ENCODE measurements around the gene PRKAR1A. TPM values are rescaled to one million over a fixed set of nuclear protein-coding genes. Genes with fewer than 3 reads are reported as not detected.

The PRKAR1A gene
- total RNA-seq, 1 donor from 2014 or later, result 268 TPM

GRCh38 chr17:68505951-68506350, 6.3 kb upstream of the PRKAR1A start:
- Mint-ChIP-seq H3K4me3 (no peak overlapping the region), H3K4me1 (peaks cover 11% of the 10 kb centered on the region), H3K27me3 (ENCODE audit: low read depth) (peaks cover 5% of the 10 kb centered on the region), H3K27ac (no peak overlapping the region), H3K9me3 (peaks cover 6% of the 10 kb centered on the region), H3K36me3 (no peaks in the 10 kb centered on the region)
- TF ChIP-seq, protein P1, sequence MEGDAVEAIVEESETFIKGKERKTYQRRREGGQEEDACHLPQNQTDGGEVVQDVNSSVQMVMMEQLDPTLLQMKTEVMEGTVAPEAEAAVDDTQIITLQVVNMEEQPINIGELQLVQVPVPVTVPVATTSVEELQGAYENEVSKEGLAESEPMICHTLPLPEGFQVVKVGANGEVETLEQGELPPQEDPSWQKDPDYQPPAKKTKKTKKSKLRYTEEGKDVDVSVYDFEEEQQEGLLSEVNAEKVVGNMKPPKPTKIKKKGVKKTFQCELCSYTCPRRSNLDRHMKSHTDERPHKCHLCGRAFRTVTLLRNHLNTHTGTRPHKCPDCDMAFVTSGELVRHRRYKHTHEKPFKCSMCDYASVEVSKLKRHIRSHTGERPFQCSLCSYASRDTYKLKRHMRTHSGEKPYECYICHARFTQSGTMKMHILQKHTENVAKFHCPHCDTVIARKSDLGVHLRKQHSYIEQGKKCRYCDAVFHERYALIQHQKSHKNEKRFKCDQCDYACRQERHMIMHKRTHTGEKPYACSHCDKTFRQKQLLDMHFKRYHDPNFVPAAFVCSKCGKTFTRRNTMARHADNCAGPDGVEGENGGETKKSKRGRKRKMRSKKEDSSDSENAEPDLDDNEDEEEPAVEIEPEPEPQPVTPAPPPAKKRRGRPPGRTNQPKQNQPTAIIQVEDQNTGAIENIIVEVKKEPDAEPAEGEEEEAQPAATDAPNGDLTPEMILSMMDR (IDR thresholded peaks at IDR 0.05; ENCODE audit: unreplicated experiment), result no peak
- no peak for DNase-seq (ENCODE audit: low spot score in 2 of 2, unreplicated experiment in 2 of 2)

- H3K27me3 Mint-ChIP-seq (ENCODE audit: low read depth), result no peaks in the 10 kb centered on the region
- no peak for DNase-seq (ENCODE audit: low spot score in 2 of 2, unreplicated experiment in 2 of 2)
- no peak overlapping the region for H3K27ac Mint-ChIP-seq
- H3K4me1 Mint-ChIP-seq, result peaks cover 16% of the 10 kb centered on the region
- TF ChIP-seq, protein P1 (IDR thresholded peaks at IDR 0.05; ENCODE audit: unreplicated experiment), result no peak
- H3K9me3 Mint-ChIP-seq, result peaks cover 6% of the 10 kb centered on the region
- H3K4me3 Mint-ChIP-seq, result no peak overlapping the region
- H3K36me3 Mint-ChIP-seq, result no peaks in the 10 kb centered on the region
These were observed 4.7 kb upstream of the PRKAR1A start for GRCh38 chr17:68507576-68507975.

- Mint-ChIP-seq H3K27me3 (ENCODE audit: low read depth) (no peaks in the 10 kb centered on the region), H3K27ac (peak overlapping the region; percentile 91), H3K9me3 (no peaks in the 10 kb centered on the region), H3K4me1 (peaks cover 28% of the 10 kb centered on the region), H3K36me3 (no peaks in the 10 kb centered on the region), H3K4me3 (no peak overlapping the region)
- no peak for DNase-seq (ENCODE audit: low spot score in 2 of 2, unreplicated experiment in 2 of 2)
- TF ChIP-seq, protein P1 (IDR thresholded peaks at IDR 0.05; ENCODE audit: unreplicated experiment), result no peak
These were observed 2.8 kb upstream of the PRKAR1A start for GRCh38 chr17:68509141-68510057.

DNA sequence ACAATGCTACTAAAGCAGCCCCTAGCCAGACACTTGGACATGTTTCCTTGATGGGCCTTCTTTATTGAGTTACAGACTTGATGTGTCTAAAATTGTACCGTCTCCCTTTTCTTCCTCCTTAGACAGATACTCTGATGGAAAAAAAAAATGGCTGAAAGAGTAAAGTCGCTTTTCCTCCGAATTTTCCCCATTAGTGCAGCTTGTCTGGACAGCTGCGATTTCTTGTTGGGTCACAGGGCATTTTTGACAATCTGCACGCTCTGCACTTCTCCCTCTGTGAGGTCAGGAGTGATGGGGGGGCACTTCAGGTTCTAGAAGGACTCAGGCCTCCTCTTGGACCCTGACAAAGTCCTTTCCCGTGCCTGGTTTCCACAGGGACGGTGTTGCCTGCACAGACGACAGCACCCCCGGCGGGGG, 968 bp upstream of the PRKAR1A start:
- no peaks in the 10 kb centered on the region for H3K27me3 Mint-ChIP-seq (ENCODE audit: low read depth)
- peaks cover 5% of the 10 kb centered on the region for H3K36me3 Mint-ChIP-seq
- no peak for DNase-seq (ENCODE audit: low spot score in 2 of 2, unreplicated experiment in 2 of 2)
- peak overlapping the region; percentile 97 for H3K27ac Mint-ChIP-seq
- TF ChIP-seq, protein P1 (IDR thresholded peaks at IDR 0.05; ENCODE audit: unreplicated experiment), result no peak
- H3K4me1 Mint-ChIP-seq, result peaks cover 41% of the 10 kb centered on the region
- H3K4me3 Mint-ChIP-seq, result peak overlapping the region; percentile 78
- no peaks in the 10 kb centered on the region for H3K9me3 Mint-ChIP-seq

DNA sequence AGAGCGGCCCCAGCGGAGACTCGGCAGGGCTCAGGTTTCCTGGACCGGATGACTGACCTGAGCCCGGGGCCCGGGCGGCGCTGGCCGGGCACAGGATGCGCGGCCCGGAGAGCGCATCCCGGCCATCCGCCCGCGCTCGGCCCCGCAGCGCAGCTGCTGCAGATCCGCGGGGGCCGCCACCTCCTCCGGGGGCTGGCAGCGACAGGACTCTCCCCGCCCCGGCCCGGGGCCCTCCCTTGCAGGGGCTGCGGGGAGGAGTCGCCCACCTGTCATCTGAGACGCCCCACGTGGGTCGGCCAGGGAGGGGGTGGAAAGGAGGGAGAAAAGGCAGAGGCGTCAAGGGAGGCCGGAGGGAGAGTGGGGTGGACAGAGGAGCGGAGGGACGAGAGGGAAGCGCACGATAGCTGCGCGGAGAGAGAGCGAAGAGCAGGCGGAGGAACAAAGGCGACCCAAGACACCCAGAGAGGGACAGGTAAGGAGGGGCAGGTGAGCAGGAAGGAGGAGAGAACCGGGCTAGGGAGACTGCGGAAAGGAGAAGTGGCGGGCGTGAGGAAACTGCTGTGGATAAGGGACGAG, 471 bp upstream of the PRKAR1A start:
- TF ChIP-seq, protein P1 (IDR thresholded peaks at IDR 0.05; ENCODE audit: unreplicated experiment), result no peak
- peaks cover 41% of the 10 kb centered on the region for H3K4me1 Mint-ChIP-seq
- peaks cover 7% of the 10 kb centered on the region for H3K36me3 Mint-ChIP-seq
- DNase-seq (ENCODE audit: low spot score in 2 of 2, unreplicated experiment in 2 of 2), result peak; percentile 81 to 88
- no peaks in the 10 kb centered on the region for H3K27me3 Mint-ChIP-seq (ENCODE audit: low read depth)
- no peaks in the 10 kb centered on the region for H3K9me3 Mint-ChIP-seq
- H3K27ac Mint-ChIP-seq, result peak overlapping the region; percentile 99
- peak overlapping the region; percentile 89 for H3K4me3 Mint-ChIP-seq
